ENCODE measurements around the gene CCDC61.

CCDC61 gene

GRCh38 chr19:46016426-46017094 lies 21.3 kb downstream of the CCDC61 start:
- DNase-seq, result peak; percentile 61 to 79 (median 72)

GRCh38 chr19:46017095-46017429 lies 21.8 kb downstream of the CCDC61 start:
- no peak for DNase-seq

- DNase-seq, result no peak
Measured at GRCh38 chr19:46017874-46018675, 22.8 kb downstream of the CCDC61 start.

- no peak for DNase-seq
Measured at GRCh38 chr19:46018729-46019251, 23.5 kb downstream of the CCDC61 start.

- no peak for DNase-seq
Measured at GRCh38 chr19:46019270-46019669, 24.0 kb downstream of the CCDC61 start.

GRCh38 chr19:46020819-46021125 lies 25.5 kb downstream of the CCDC61 start:
- DNase-seq, result no peak

GRCh38 chr19:46021531-46022041 lies 26.3 kb downstream of the CCDC61 start:
- DNase-seq, result no peak

- DNase-seq, result no peak
Measured at GRCh38 chr19:46022061-46022430, 26.8 kb downstream of the CCDC61 start.

GRCh38 chr19:46022431-46023310 lies 27.4 kb downstream of the CCDC61 start, which contains the start of gene PGLYRP1:
TSS of gene PGLYRP1 (minus strand) at chr19:46023053. CDS start at chr19:46023021, 32 bp downstream.
- DNase-seq, result no peak

- DNase-seq, result no peak
Measured at GRCh38 chr19:46023311-46023779, 28.1 kb downstream of the CCDC61 start.

GRCh38 chr19:46025835-46026234 lies 30.6 kb downstream of the CCDC61 start:
- DNase-seq, result no peak

GRCh38 chr19:46030812-46031550 lies 35.7 kb downstream of the CCDC61 start:
- DNase-seq, result no peak

GRCh38 chr19:46031781-46032596 lies 36.7 kb downstream of the CCDC61 start:
- DNase-seq, result no peak

GRCh38 chr19:46032597-46033025 lies 37.3 kb downstream of the CCDC61 start:
- DNase-seq, result no peak

- DNase-seq, result no peak
Measured at GRCh38 chr19:46033401-46033800, 38.1 kb downstream of the CCDC61 start.

GRCh38 chr19:46035546-46035945 lies 40.3 kb downstream of the CCDC61 start:
- DNase-seq, result no peak

GRCh38 chr19:46035986-46036743 lies 40.9 kb downstream of the CCDC61 start:
- DNase-seq, result no peak

- no peak for DNase-seq
Measured at GRCh38 chr19:46036744-46037128, 41.5 kb downstream of the CCDC61 start.

GRCh38 chr19:46040125-46040524 lies 44.9 kb downstream of the CCDC61 start:
- no peak for DNase-seq

GRCh38 chr19:46040952-46041500 lies 45.8 kb downstream of the CCDC61 start, which contains the start of gene IGFL4:
TSS of gene IGFL4 (minus strand) at chr19:46041002. CDS start at chr19:46040962, 40 bp downstream.
- DNase-seq, result no peak
